ENCODE results near the gene ZNF804B.

DNA sequence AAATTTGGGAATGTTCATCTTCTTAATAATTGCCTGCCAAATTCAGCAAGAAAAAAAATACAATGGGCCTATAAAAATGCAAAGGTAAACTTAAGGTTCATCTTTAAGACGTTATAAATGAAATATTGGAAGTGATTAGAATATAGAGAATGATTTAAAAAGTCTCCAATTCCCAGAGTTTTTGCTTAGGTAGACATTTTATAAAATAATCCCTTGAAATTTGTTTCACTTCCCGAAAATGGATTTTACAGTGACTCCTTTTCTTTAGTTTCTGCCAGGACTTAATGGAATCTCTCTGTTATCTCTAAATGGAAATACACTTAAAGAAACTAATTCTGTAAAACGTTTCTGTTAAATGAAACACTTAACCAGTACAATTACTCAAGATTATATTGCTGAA lies 580.2 kb downstream of the ZNF804B start:
- TF ChIP-seq, protein P1, sequence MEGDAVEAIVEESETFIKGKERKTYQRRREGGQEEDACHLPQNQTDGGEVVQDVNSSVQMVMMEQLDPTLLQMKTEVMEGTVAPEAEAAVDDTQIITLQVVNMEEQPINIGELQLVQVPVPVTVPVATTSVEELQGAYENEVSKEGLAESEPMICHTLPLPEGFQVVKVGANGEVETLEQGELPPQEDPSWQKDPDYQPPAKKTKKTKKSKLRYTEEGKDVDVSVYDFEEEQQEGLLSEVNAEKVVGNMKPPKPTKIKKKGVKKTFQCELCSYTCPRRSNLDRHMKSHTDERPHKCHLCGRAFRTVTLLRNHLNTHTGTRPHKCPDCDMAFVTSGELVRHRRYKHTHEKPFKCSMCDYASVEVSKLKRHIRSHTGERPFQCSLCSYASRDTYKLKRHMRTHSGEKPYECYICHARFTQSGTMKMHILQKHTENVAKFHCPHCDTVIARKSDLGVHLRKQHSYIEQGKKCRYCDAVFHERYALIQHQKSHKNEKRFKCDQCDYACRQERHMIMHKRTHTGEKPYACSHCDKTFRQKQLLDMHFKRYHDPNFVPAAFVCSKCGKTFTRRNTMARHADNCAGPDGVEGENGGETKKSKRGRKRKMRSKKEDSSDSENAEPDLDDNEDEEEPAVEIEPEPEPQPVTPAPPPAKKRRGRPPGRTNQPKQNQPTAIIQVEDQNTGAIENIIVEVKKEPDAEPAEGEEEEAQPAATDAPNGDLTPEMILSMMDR (IDR thresholded peaks at IDR 0.05): no peak
- TF ChIP-seq POLR2A (IDR thresholded peaks at IDR 0.05) (no peak), POLR2AphosphoS5 (IDR thresholded peaks at IDR 0.05) (no peak)

All from breast epithelium (tissue), 3 donors.